Activated T-cell treated with anti-CD3 and anti-CD28 coated beads, Interleukin-2, amount 50 U/mL, for 72 hours (primary cell): ENCODE measurements around the gene PROB1. TPM values are rescaled to one million over a fixed set of nuclear protein-coding genes. Genes with fewer than 3 reads are reported as not detected.
"Not testable (repeated sequence)": the region's sequence is repeated elsewhere in the genome, so short reads cannot be mapped to it uniquely, and the experiment has no call there.

ENCODE experiments used
- ATAC-seq, 2 donors: fragments of 150-1000 bp; cut with Tn5 transposase; replicated peaks in 1 of 2; 2 replicates each; pipeline ENCODE4 v1.10.0; 2021; ENCODE audit warnings: moderate library complexity in 2 of 2, mild to moderate bottlenecking in 1 of 2
- DNase-seq, 2 donors: peaks; one replicate each; pipeline ENCODE4 v3.0.0; 2021 to 2022; ENCODE audit warnings: mixed read lengths in 1 of 2
- H3K27ac Mint-ChIP-seq: one replicate; pipeline ENCODE4 v1.8.0; 2022; ENCODE audit warnings: mild to moderate bottlenecking, moderate library complexity, mixed read lengths
- H3K27me3 Mint-ChIP-seq: one replicate; pipeline ENCODE4 v1.8.0; 2022; ENCODE audit warnings: low read depth, mixed read lengths
- H3K36me3 Mint-ChIP-seq, 2 donors: one replicate each; pipeline ENCODE4 v1.8.0; 2022; ENCODE audit warnings: mixed read lengths in 2 of 2, mild to moderate bottlenecking in 1 of 2; ENCODE audit not compliant: insufficient read depth in 2 of 2
- H3K4me1 Mint-ChIP-seq: one replicate; pipeline ENCODE4 v1.8.0; 2022; ENCODE audit warnings: low read depth, mixed read lengths
- H3K4me3 Mint-ChIP-seq, 2 donors: one replicate each; pipeline ENCODE4 v1.8.0; 2022; ENCODE audit warnings: mild to moderate bottlenecking in 2 of 2, mixed read lengths in 2 of 2, moderate library complexity in 2 of 2
- H3K9me3 Mint-ChIP-seq, 2 donors: one replicate each; pipeline ENCODE4 v1.8.0; 2022; ENCODE audit warnings: mixed read lengths in 2 of 2
- total RNA-seq, 2 donors: library from RNA; stranded (reverse); gene quantifications; one replicate each; pipeline ENCODE4 v1.2.3, GENCODE V29; 2022

Gene PROB1
- total RNA-seq, 2 donors from 2014 or later: 3.1 to 4.6 TPM

GRCh38 chr5:139345442-139345841, 49.5 kb downstream of the PROB1 start:
- H3K27ac Mint-ChIP-seq, H3K4me3 Mint-ChIP-seq, DNase-seq, H3K9me3 Mint-ChIP-seq, ATAC-seq, H3K27me3 Mint-ChIP-seq: not testable (repeated sequence)
- H3K36me3 Mint-ChIP-seq: peaks cover 3 to 17% of the 10 kb centered on the region in 2 donors
- peaks cover 72% of the 10 kb centered on the region for H3K4me1 Mint-ChIP-seq

GRCh38 chr5:139344177-139344576, 50.7 kb downstream of the PROB1 start:
- ATAC-seq (no peak), DNase-seq (no peak)
- peaks cover 67% of the 10 kb centered on the region for H3K4me1 Mint-ChIP-seq

GRCh38 chr5:139343476-139343875, 51.4 kb downstream of the PROB1 start:
- DNase-seq (no peak), ATAC-seq (no peak)
- Mint-ChIP-seq H3K27me3 (no peaks in the 10 kb centered on the region), H3K9me3 (no peaks in the 10 kb centered on the region), H3K4me3 (peak overlapping the region; percentile 85 to 96), H3K4me1 (peaks cover 60% of the 10 kb centered on the region), H3K27ac (peak overlapping the region; percentile 75), H3K36me3 (peaks cover 3 to 14% of the 10 kb centered on the region in 2 donors)

More at GRCh38 chr5:139344177-139344576, 50.7 kb downstream of the PROB1 start:
- peak overlapping the region; percentile 51 to 96 for H3K4me3 Mint-ChIP-seq
- H3K27me3 Mint-ChIP-seq: no peaks in the 10 kb centered on the region
- peak overlapping the region; percentile 71 for H3K27ac Mint-ChIP-seq
- H3K36me3 Mint-ChIP-seq: peaks cover 3 to 17% of the 10 kb centered on the region in 2 donors
- H3K9me3 Mint-ChIP-seq: no peaks in the 10 kb centered on the region

- DNase-seq (peak in 1 of 2 donors; percentile 87), ATAC-seq (no peak)
- peak overlapping the region; percentile 85 to 96 for H3K4me3 Mint-ChIP-seq
- peaks cover 3 to 14% of the 10 kb centered on the region in 2 donors for H3K36me3 Mint-ChIP-seq
- H3K9me3 Mint-ChIP-seq: no peaks in the 10 kb centered on the region
- no peaks in the 10 kb centered on the region for H3K27me3 Mint-ChIP-seq
- peaks cover 59% of the 10 kb centered on the region for H3K4me1 Mint-ChIP-seq
- H3K27ac Mint-ChIP-seq: peak overlapping the region; percentile 75
Measured at GRCh38 chr5:139342423-139342723, 52.5 kb downstream of the PROB1 start.

- H3K4me1 Mint-ChIP-seq: peaks cover 56% of the 10 kb centered on the region
- ATAC-seq: peak; percentile 89 to 90
Measured at GRCh38 chr5:139341689-139342422, 53.0 kb downstream of the PROB1 start, which contains the start of gene PAIP2. PAIP2 (plus strand) TSS chr5:139341854; CDS start chr5:139363785, 21,931 bp downstream.

GRCh38 chr5:139341187-139341688, 53.7 kb downstream of the PROB1 start:
- Mint-ChIP-seq H3K4me1 (peaks cover 56% of the 10 kb centered on the region), H3K4me3 (peak overlapping the region; percentile 85 to 96), H3K27me3 (no peaks in the 10 kb centered on the region), H3K9me3 (no peaks in the 10 kb centered on the region), H3K36me3 (peaks cover 3 to 11% of the 10 kb centered on the region in 2 donors), H3K27ac (peak overlapping the region; percentile 75)
- DNase-seq (no peak), ATAC-seq (no peak)

More at GRCh38 chr5:139341689-139342422, 53.0 kb downstream of the PROB1 start, which contains the start of gene PAIP2:
- Mint-ChIP-seq H3K27me3 (no peaks in the 10 kb centered on the region), H3K4me3 (peak within 1 kb of the TSS; percentile 85 to 96), H3K36me3 (peaks cover 3 to 13% of the 10 kb centered on the region in 2 donors), H3K27ac (peak within 1 kb of the TSS; percentile 75), H3K9me3 (no peaks in the 10 kb centered on the region)
- DNase-seq: peak; percentile 97

Other genes starting within 250 kb of the PROB1 start
- 10 to 100 TPM; 32.5 to 37.3 TPM for gene SIL1, start 196.7 kb downstream of the PROB1 start, total RNA-seq
- gene MATR3, start 101.4 kb downstream of the PROB1 start, total RNA-seq: 100 to 1,000 TPM; 124 to 164 TPM
- 100 to 1,000 TPM; 141 to 144 TPM for gene PAIP2, start 53.2 kb downstream of the PROB1 start, total RNA-seq
- 1 to 10 TPM; 1.9 to 2.8 TPM for gene SLC23A1, start 11.8 kb downstream of the PROB1 start, total RNA-seq
- 10 to 100 TPM; 19.7 to 27.3 TPM for gene MZB1, start 5.2 kb downstream of the PROB1 start, total RNA-seq
- gene SPATA24, start 9.0 kb upstream of the PROB1 start, total RNA-seq: 1 to 10 TPM; 3.3 to 3.5 TPM
- 10 to 100 TPM; 46.1 to 73.7 TPM for gene DNAJC18, start 44.4 kb upstream of the PROB1 start, total RNA-seq
- 1 to 10 TPM; 1.2 to 1.4 TPM for gene ECSCR, start 67.6 kb upstream of the PROB1 start, total RNA-seq
- gene SMIM33, start 75.9 kb upstream of the PROB1 start, total RNA-seq: under 1 TPM; 0.22 to 0.35 TPM
- 100 to 1,000 TPM in 1 of 2 donors, 10 to 100 TPM in 1; 98.6 to 230 TPM for gene STING1, start 87.7 kb upstream of the PROB1 start, total RNA-seq
- gene UBE2D2, start 166.2 kb upstream of the PROB1 start, total RNA-seq: 100 to 1,000 TPM; 315 to 342 TPM